Measurements from ENCODE around the gene BNIP3. TPM values are rescaled to one million over a fixed set of nuclear protein-coding genes. Genes with fewer than 3 reads are reported as not detected.

The BNIP3 gene, protein sequence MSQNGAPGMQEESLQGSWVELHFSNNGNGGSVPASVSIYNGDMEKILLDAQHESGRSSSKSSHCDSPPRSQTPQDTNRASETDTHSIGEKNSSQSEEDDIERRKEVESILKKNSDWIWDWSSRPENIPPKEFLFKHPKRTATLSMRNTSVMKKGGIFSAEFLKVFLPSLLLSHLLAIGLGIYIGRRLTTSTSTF
- total RNA-seq = 116 and 174 TPM in 2 replicates

GRCh38 chr10:131981429-131982184, at the start of gene BNIP3:
TSS of gene BNIP3 (minus strand) at chr10:131981923. CDS start at chr10:131981806, 117 bp downstream.

Other genes starting within 250 kb of the BNIP3 start
- gene PPP2R2D, start 80.9 kb downstream of the BNIP3 start, total RNA-seq = 21.3 and 21.6 TPM in 2 replicates
- gene JAKMIP3, start 84.0 kb upstream of the BNIP3 start, total RNA-seq = 0.52 and 0.54 TPM in 2 replicates
- gene DPYSL4, start 205.0 kb upstream of the BNIP3 start, total RNA-seq = 2.4 and 6.9 TPM in 2 replicates

Measured in articular chondrocyte of knee joint (primary cell).